Suprapubic skin (tissue), 4 donors: ENCODE data around the gene TPI1.
"Not testable (repeated sequence)": the region's sequence is repeated elsewhere in the genome, so short reads cannot be mapped to it uniquely, and the experiment has no call there.

Experiments used
- CTCF ChIP-seq, 2 donors: fragments of 200-600 bp in 1 of 2; fragments of 450-650 bp in 1 of 2; sonication (generic) in 1 of 2; IDR thresholded peaks; one replicate each; pipeline ENCODE4 v1.5.1; 2016 to 2019; ENCODE audit warnings: antibody characterized with exemption in 2 of 2, mild to moderate bottlenecking in 1 of 2, moderate library complexity in 1 of 2
- POLR2A ChIP-seq, 2 donors: fragments of 450-650 bp; IDR thresholded peaks; one replicate each; pipeline ENCODE4 v1.6.1; 2017; ENCODE audit warnings: antibody characterized with exemption in 2 of 2, mild to moderate bottlenecking in 2 of 2, moderate library complexity in 2 of 2
- POLR2AphosphoS5 ChIP-seq, 3 donors: sonication (generic); formaldehyde crosslinking; IDR thresholded peaks; one replicate each; pipeline ENCODE4 v1.6.1; 2017; ENCODE audit warnings: antibody characterized with exemption in 3 of 3

GRCh38 chr12:6865307-6865706 lies 2.0 kb upstream of the TPI1 start:
- not testable (repeated sequence) for TF ChIP-seq POLR2A, CTCF, POLR2AphosphoS5 (IDR thresholded peaks at IDR 0.05)
